Liver (tissue), 9 donors: ENCODE results near the gene FSCN2. TPM values are rescaled to one million over a fixed set of nuclear protein-coding genes. Genes with fewer than 3 reads are reported as not detected.

Experiments used
- DNase-seq: peaks from one replicate; pipeline ENCODE4 v3.0.0-alpha.2; 2017; ENCODE audit warnings: low spot score
- H3K27ac ChIP-seq, 2 donors: one replicate each; pipeline ENCODE4 v1.7.0; 2013; ENCODE audit warnings: inconsistent platforms in 2 of 2, low read length in 2 of 2, control low read depth in 1 of 2, low read depth in 1 of 2, mild to moderate bottlenecking in 1 of 2
- H3K27me3 ChIP-seq, 4 donors: one replicate each; pipeline versions ENCODE4 v1.6.1 to v1.7.0; 2013; ENCODE audit warnings: low read length in 3 of 4, inconsistent platforms in 1 of 4, mild to moderate bottlenecking in 1 of 4, moderate library complexity in 1 of 4; ENCODE audit not compliant: control insufficient read depth in 4 of 4, insufficient read depth in 4 of 4
- H3K36me3 ChIP-seq, 4 donors: one replicate each; pipeline versions ENCODE4 v1.6.1 to v1.7.0; 2013; ENCODE audit warnings: low read length in 3 of 4, mild to moderate bottlenecking in 3 of 4, low read depth in 1 of 4, moderate library complexity in 1 of 4; ENCODE audit not compliant: control insufficient read depth in 4 of 4, insufficient read depth in 3 of 4
- H3K4me1 ChIP-seq, 4 donors: one replicate each; pipeline versions ENCODE4 v1.6.1 to v1.7.0; 2013; ENCODE audit warnings: low read length in 3 of 4, mild to moderate bottlenecking in 3 of 4, moderate library complexity in 1 of 4; ENCODE audit not compliant: control insufficient read depth in 4 of 4, insufficient read depth in 4 of 4
- H3K4me3 ChIP-seq, 3 donors: one replicate each; pipeline versions ENCODE4 v1.6.1 to v1.7.0; 2013; ENCODE audit warnings: low read length in 3 of 3, control low read depth in 1 of 3, low read depth in 1 of 3, mild to moderate bottlenecking in 1 of 3
- H3K9ac ChIP-seq, 2 donors: one replicate each; pipeline ENCODE4 v1.7.0; 2013; ENCODE audit warnings: low read length in 2 of 2, mild to moderate bottlenecking in 2 of 2, moderate library complexity in 2 of 2, control low read depth in 1 of 2, low read depth in 1 of 2
- H3K9me3 ChIP-seq, 4 donors: one replicate each; pipeline versions ENCODE4 v1.6.1 to v1.7.0; 2013; ENCODE audit warnings: low read length in 3 of 4; ENCODE audit not compliant: control insufficient read depth in 4 of 4
- ATF3 ChIP-seq: IDR thresholded peaks from 2 replicates; pipeline ENCODE4 v1.6.1; 2016; ENCODE audit warnings: antibody characterized with exemption
- EGR1 ChIP-seq, 2 donors: IDR thresholded peaks; 2 replicates each; pipeline ENCODE4 v1.6.1; 2016 to 2018; ENCODE audit warnings: antibody characterized with exemption in 2 of 2, low read depth in 2 of 2
- FOXA1 ChIP-seq: IDR thresholded peaks from 2 replicates; pipeline ENCODE4 v1.6.1; 2016; ENCODE audit warnings: antibody characterized with exemption
- FOXA2 ChIP-seq: IDR thresholded peaks from 2 replicates; pipeline ENCODE4 v1.6.1; 2016; ENCODE audit warnings: antibody characterized with exemption
- GABPA ChIP-seq, 2 donors: IDR thresholded peaks in 1 of 2; conservative IDR thresholded peaks in 1 of 2; 2 replicates each; pipeline ENCODE4 v1.6.1; 2016; ENCODE audit warnings: antibody characterized with exemption in 2 of 2, mild to moderate bottlenecking in 1 of 2, moderate library complexity in 1 of 2
- HNF4G ChIP-seq: IDR thresholded peaks from 2 replicates; pipeline ENCODE4 v1.6.1; 2016; ENCODE audit warnings: antibody characterized with exemption
- JUND ChIP-seq, 2 donors: IDR thresholded peaks; 2 replicates each; pipeline ENCODE4 v1.6.1; 2016; ENCODE audit warnings: antibody characterized with exemption in 2 of 2
- NR2F2 ChIP-seq: IDR thresholded peaks from 2 replicates; pipeline ENCODE4 v1.6.1; 2016; ENCODE audit warnings: antibody characterized with exemption
- RAD21 ChIP-seq, 2 donors: IDR thresholded peaks; 2 replicates each; pipeline ENCODE4 v1.6.1; 2016; ENCODE audit warnings: antibody characterized with exemption in 2 of 2, mild to moderate bottlenecking in 2 of 2
- REST ChIP-seq: IDR thresholded peaks from 2 replicates; pipeline ENCODE4 v1.6.1; 2016; ENCODE audit warnings: antibody characterized with exemption, mild to moderate bottlenecking
- RXRA ChIP-seq, 2 donors: IDR thresholded peaks; 2 replicates each; pipeline ENCODE4 v1.6.1; 2017 to 2018; ENCODE audit warnings: antibody characterized with exemption in 2 of 2, mild to moderate bottlenecking in 1 of 2
- TAF1 ChIP-seq: conservative IDR thresholded peaks from 2 replicates; pipeline ENCODE4 v1.6.1; 2016; ENCODE audit warnings: antibody characterized with exemption, mild to moderate bottlenecking
- YY1 ChIP-seq: IDR thresholded peaks from 2 replicates; pipeline ENCODE4 v1.6.1; 2016; ENCODE audit warnings: antibody characterized with exemption, mild to moderate bottlenecking
- ZBTB33 ChIP-seq: IDR thresholded peaks from 2 replicates; pipeline ENCODE4 v1.6.1; 2016; ENCODE audit warnings: antibody characterized with exemption
- polyA plus RNA-seq, 2 donors: library from polyadenylated mRNA; stranded (reverse) in 1 of 2; unstranded in 1 of 2; fragments of 200-250 nt in 1 of 2; fragments of >200 nt in 1 of 2; fragmentation: Nextera tagmentation in 1 of 2; extraction: Ambion mirVana in 1 of 2; gene quantifications; one replicate each; pipeline versions ENCODE4 v1.2.1 to v1.2.3, GENCODE V29; 2013 to 2015
- total RNA-seq, 2 donors: library from RNA; depleted of rRNA; stranded (reverse); fragments of >200 nt; gene quantifications; one replicate each; pipeline ENCODE4 v1.2.3, GENCODE V29; 2014
- TF ChIP-seq, protein P1 (sequence below): IDR thresholded peaks from 2 replicates; pipeline ENCODE4 v1.6.1; 2016; ENCODE audit warnings: antibody characterized with exemption
- TF ChIP-seq, protein P2 (sequence below): fragments of 150-350 bp; IDR thresholded peaks from 2 replicates; pipeline ENCODE4 v1.5.1; 2017; ENCODE audit warnings: improper control_type of control experiment, low read depth, low read length; ENCODE audit not compliant: missing input control
- donor health status: healthy.
- donor health status: healthy.
- donor health status: healthy.
- donor health status: healthy.
- donor health status: healthy.

Gene FSCN2
- total and polyA plus RNA-seq, 4 donors = 0.09 to 0.42 TPM; not detected in 2

- no peak for TF ChIP-seq GABPA (IDR thresholded peaks at IDR 0.05 in 1 of 2, conservative IDR thresholded peaks at IDR 0.05 in 1 of 2)
Measured at GRCh38 chr17:81502471-81503017, 25.6 kb upstream of the FSCN2 start (continued).

DNA sequence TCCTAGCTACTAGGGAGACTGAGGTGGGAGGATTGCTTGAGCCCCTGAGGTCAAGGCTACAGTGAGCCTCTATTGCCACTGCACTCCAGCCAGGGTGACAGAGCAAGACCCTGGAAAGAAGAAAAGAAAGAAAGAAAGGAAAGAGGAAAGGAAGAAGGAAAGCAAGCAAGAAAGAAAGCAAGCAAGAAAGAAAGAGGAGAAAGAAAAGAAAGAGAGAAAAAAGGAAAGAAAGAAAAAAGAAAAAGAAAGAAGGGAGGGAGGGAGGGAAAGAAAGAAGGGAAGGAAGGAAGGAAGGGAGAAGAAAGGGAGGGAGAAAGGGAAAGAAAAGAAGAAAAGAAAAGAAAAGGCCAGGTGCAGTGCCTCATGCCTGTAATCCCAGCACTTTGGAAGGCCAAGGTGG, 24.6 kb upstream of the FSCN2 start:
- H3K9ac ChIP-seq = no peak overlapping the region
- no peaks in the 10 kb centered on the region for H3K36me3 ChIP-seq
- H3K4me3 ChIP-seq = no peak overlapping the region
- H3K27ac ChIP-seq = no peak overlapping the region
- H3K4me1 ChIP-seq = no peaks in the 10 kb centered on the region
- no peaks in the 10 kb centered on the region for H3K9me3 ChIP-seq
- no peak for TF ChIP-seq EGR1 (IDR thresholded peaks at IDR 0.05; ENCODE audit: low read depth in 2 of 2)
- no peak for TF ChIP-seq RXRA (IDR thresholded peaks at IDR 0.05)
- TF ChIP-seq REST = no peak
- TF ChIP-seq FOXA1 = no peak
- no peak for TF ChIP-seq NR2F2
- no peak for TF ChIP-seq TAF1
- TF ChIP-seq, protein P1, sequence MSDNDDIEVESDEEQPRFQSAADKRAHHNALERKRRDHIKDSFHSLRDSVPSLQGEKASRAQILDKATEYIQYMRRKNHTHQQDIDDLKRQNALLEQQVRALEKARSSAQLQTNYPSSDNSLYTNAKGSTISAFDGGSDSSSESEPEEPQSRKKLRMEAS = no peak
- no peak for TF ChIP-seq RAD21 (IDR thresholded peaks at IDR 0.05)
- no peak for TF ChIP-seq JUND (IDR thresholded peaks at IDR 0.05)
- TF ChIP-seq ATF3 = no peak
- TF ChIP-seq ZBTB33 = no peak
- TF ChIP-seq, protein P2, sequence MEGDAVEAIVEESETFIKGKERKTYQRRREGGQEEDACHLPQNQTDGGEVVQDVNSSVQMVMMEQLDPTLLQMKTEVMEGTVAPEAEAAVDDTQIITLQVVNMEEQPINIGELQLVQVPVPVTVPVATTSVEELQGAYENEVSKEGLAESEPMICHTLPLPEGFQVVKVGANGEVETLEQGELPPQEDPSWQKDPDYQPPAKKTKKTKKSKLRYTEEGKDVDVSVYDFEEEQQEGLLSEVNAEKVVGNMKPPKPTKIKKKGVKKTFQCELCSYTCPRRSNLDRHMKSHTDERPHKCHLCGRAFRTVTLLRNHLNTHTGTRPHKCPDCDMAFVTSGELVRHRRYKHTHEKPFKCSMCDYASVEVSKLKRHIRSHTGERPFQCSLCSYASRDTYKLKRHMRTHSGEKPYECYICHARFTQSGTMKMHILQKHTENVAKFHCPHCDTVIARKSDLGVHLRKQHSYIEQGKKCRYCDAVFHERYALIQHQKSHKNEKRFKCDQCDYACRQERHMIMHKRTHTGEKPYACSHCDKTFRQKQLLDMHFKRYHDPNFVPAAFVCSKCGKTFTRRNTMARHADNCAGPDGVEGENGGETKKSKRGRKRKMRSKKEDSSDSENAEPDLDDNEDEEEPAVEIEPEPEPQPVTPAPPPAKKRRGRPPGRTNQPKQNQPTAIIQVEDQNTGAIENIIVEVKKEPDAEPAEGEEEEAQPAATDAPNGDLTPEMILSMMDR = no peak
- TF ChIP-seq FOXA2 = no peak
- TF ChIP-seq GABPA (IDR thresholded peaks at IDR 0.05 in 1 of 2, conservative IDR thresholded peaks at IDR 0.05 in 1 of 2) = no peak
- TF ChIP-seq YY1 = no peak
- no peak for TF ChIP-seq HNF4G
- no peak for DNase-seq
- no peaks in the 10 kb centered on the region for H3K27me3 ChIP-seq
